Measurements from ENCODE around the gene COX8C.

GRCh38 chr14:93375673-93376156, 28.7 kb downstream of the COX8C start:
- TF ChIP-seq GTF2A2 (tag; IDR thresholded peaks at IDR 0.05) (no peak), ELF1 (tag; IDR thresholded peaks at IDR 0.05) (no peak), JUND (IDR thresholded peaks at IDR 0.05; ENCODE audit: borderline replicate concordance, low read depth, low read length) (no peak), JUND (tag; IDR thresholded peaks at IDR 0.05; ENCODE audit: borderline replicate concordance, low read depth, low read length) (no peak), ZBTB17 (CRISPR knock-in tag; IDR thresholded peaks at IDR 0.05) (no peak), ZMIZ1 (IDR thresholded peaks at IDR 0.05; ENCODE audit: low read depth in 2 of 2, low read length in 2 of 2) (no peak), CTCF (IDR thresholded peaks at IDR 0.05 in 2 of 3, conservative IDR thresholded peaks at IDR 0.05 in 1 of 3; ENCODE audit: insufficient read depth in 2 of 3, low read depth in 1 of 3, low read length in 3 of 3) (no peak), ZFP36 (IDR thresholded peaks at IDR 0.05; ENCODE audit: low read depth, low read length, partially characterized antibody) (no peak)
